HCT116 (cell line): ENCODE data around the gene SDE2. TPM values are rescaled to one million over a fixed set of nuclear protein-coding genes. Genes with fewer than 3 reads are reported as not detected.

ENCODE experiments used
- ATAC-seq: fragments of 200-7000 bp; cut with Tn5 transposase; 2 replicates; pipeline ENCODE4 v1.9.1; 2020; ENCODE audit warnings: mild to moderate bottlenecking, moderate library complexity
- BruUV-seq: library from RNA; stranded (reverse); fragments of 400-500 nt; replicated peaks from 2 replicates; lab custom pipeline; 2021; lab: Mats Ljungman, UMichigan
- CTCF ChIA-PET: fragments of 300-600 bp; sonication (Branson Sonifier 250); formaldehyde crosslinking; loops from one replicate; lab custom pipeline; 2021; ENCODE audit warnings: antibody characterized with exemption; lab: Charles Lee
- POLR2A ChIA-PET: fragments of 300-600, 350-600 bp; sonication (Branson Sonifier 250); formaldehyde crosslinking; loops from one replicate; lab custom pipeline; 2021; ENCODE audit warnings: antibody characterized with exemption; lab: Charles Lee
- RAD21 ChIA-PET, 2 experiments: fragments of 300-600 bp; sonication (Branson Sonifier 250); formaldehyde crosslinking; loops; one replicate each; lab custom pipeline; 2023; ENCODE audit warnings: low total read pairs in 2 of 2; ENCODE audit not compliant: uncharacterized antibody in 2 of 2, unreplicated experiment in 2 of 2, low non-redundant PET in 1 of 2; lab: Charles Lee
- DNase-seq: peaks from one replicate; pipeline ENCODE4 v3.0.0-alpha.2; 2010; ENCODE audit warnings: low read depth, low spot score
- H2AFZ ChIP-seq: fragments of 200-600 bp; shearing (Covaris generic), sonication (generic); 2 replicates; pipeline ENCODE4 v1.6.1; 2017; ENCODE audit warnings: low read depth, mixed run types, mixed read lengths, antibody characterized with exemption, low read length; ENCODE audit not compliant: poor library complexity, severe bottlenecking
- H3K27ac ChIP-seq: 2 replicates; pipeline ENCODE4 v1.5.1; 2012; ENCODE audit warnings: low read depth, low read length
- H3K27me3 ChIP-seq: fragments of 200-600 bp; sonication (generic); 2 replicates; pipeline ENCODE4 v1.6.1; 2016; ENCODE audit warnings: mixed run types, low read length, mixed read lengths; ENCODE audit not compliant: insufficient read depth
- H3K36me3 ChIP-seq, 2 experiments: fragments of 200-500 bp in 1 of 2; fragments of 200-600 bp in 1 of 2; sonication (Bioruptor generic) in 1 of 2; sonication (generic) in 1 of 2; 2 replicates each; pipeline versions ENCODE4 v1.5.1 to v1.6.1; 2014 to 2016; ENCODE audit warnings: low read length in 2 of 2, inconsistent platforms in 1 of 2, mixed read lengths in 1 of 2, mixed run types in 1 of 2; ENCODE audit not compliant: insufficient read depth in 2 of 2, control insufficient read depth in 1 of 2
- H3K4me1 ChIP-seq, 2 experiments: fragments of 200-600 bp in 1 of 2; sonication (generic) in 1 of 2; 2 replicates each; pipeline versions ENCODE4 v1.5.1 to v1.6.1; 2012 to 2017; ENCODE audit warnings: low read length in 2 of 2, inconsistent platforms in 1 of 2, mild to moderate bottlenecking in 1 of 2, mixed read lengths in 1 of 2, mixed run types in 1 of 2, moderate library complexity in 1 of 2; ENCODE audit not compliant: insufficient read depth in 2 of 2, control insufficient read depth in 1 of 2
- H3K4me2 ChIP-seq: fragments of 200-600 bp; sonication (generic); 2 replicates; pipeline ENCODE4 v1.6.1; 2017; ENCODE audit warnings: mixed run types, low read length, mixed read lengths
- H3K4me3 ChIP-seq, 2 experiments: fragments of 200-600 bp in 1 of 2; sonication (generic) in 1 of 2; replicated peaks in 1 of 2; 2 replicates each; pipeline ENCODE4 v1.5.1; 2011 to 2016; ENCODE audit warnings: low read length in 2 of 2, control low read depth in 1 of 2, low read depth in 1 of 2, mild to moderate bottlenecking in 1 of 2, mixed read lengths in 1 of 2, mixed run types in 1 of 2
- H3K79me2 ChIP-seq: fragments of 200-600 bp; sonication (generic); 2 replicates; pipeline ENCODE4 v1.6.1; 2017; ENCODE audit warnings: mild to moderate bottlenecking, mixed run types, low read length, moderate library complexity, mixed read lengths; ENCODE audit not compliant: insufficient read depth
- H3K9ac ChIP-seq: fragments of 200-600 bp; sonication (generic); 2 replicates; pipeline ENCODE4 v1.6.1; 2016; ENCODE audit warnings: low read length, mixed read lengths
- H3K9me2 ChIP-seq: fragments of 200-600 bp; sonication (generic), shearing (Covaris generic); 2 replicates; pipeline ENCODE4 v1.6.1; 2017; ENCODE audit warnings: mixed run types, mild to moderate bottlenecking, moderate library complexity; ENCODE audit not compliant: insufficient read depth
- H3K9me3 ChIP-seq, 2 experiments: fragments of 200-500 bp in 1 of 2; fragments of 200-600 bp in 1 of 2; sonication (Bioruptor generic) in 1 of 2; sonication (generic) in 1 of 2; 2 replicates each; pipeline ENCODE4 v1.6.1; 2014 to 2017; ENCODE audit warnings: low read length in 2 of 2, mixed read lengths in 2 of 2, inconsistent platforms in 1 of 2, low read depth in 1 of 2, mild to moderate bottlenecking in 1 of 2, mixed run types in 1 of 2, moderate library complexity in 1 of 2; ENCODE audit not compliant: control insufficient read depth in 1 of 2, insufficient read depth in 1 of 2
- H4K20me1 ChIP-seq: fragments of 200-600 bp; sonication (generic), shearing (Covaris generic); 2 replicates; pipeline ENCODE4 v1.6.1; 2017; ENCODE audit warnings: mixed run types, mild to moderate bottlenecking, moderate library complexity; ENCODE audit not compliant: insufficient read depth
- CBX3 ChIP-seq: IDR thresholded peaks from 2 replicates; pipeline ENCODE4 v1.6.1; 2012; ENCODE audit warnings: low read depth
- CEBPB ChIP-seq: IDR thresholded peaks from 2 replicates; pipeline ENCODE4 v1.6.1; 2012; ENCODE audit warnings: low read depth
- EGR1 ChIP-seq: IDR thresholded peaks from 2 replicates; pipeline ENCODE4 v1.6.1; 2012; ENCODE audit warnings: low read depth
- ELF1 ChIP-seq: IDR thresholded peaks from 2 replicates; pipeline ENCODE4 v1.6.1; 2012; ENCODE audit warnings: low read depth, borderline replicate concordance
- EZH2 ChIP-seq: fragments of 200-600 bp; sonication (generic); IDR thresholded peaks from 2 replicates; pipeline ENCODE4 v1.6.1; 2017; ENCODE audit warnings: antibody characterized with exemption, mixed run types
- EZH2phosphoT487 ChIP-seq: fragments of 200-600 bp; IDR thresholded peaks from 2 replicates; pipeline ENCODE4 v1.6.1; 2018; ENCODE audit warnings: antibody characterized with exemption, borderline replicate concordance
- FOSL1 ChIP-seq: IDR thresholded peaks from 2 replicates; pipeline ENCODE4 v1.6.1; 2012; ENCODE audit warnings: low read depth
- MAX ChIP-seq: IDR thresholded peaks from 2 replicates; pipeline ENCODE4 v1.6.1; 2012
- POLR2AphosphoS5 ChIP-seq: IDR thresholded peaks from 2 replicates; pipeline ENCODE4 v1.6.1; 2011; ENCODE audit warnings: mild to moderate bottlenecking, low read depth, low read length, moderate library complexity
- RAD21 ChIP-seq: IDR thresholded peaks from 2 replicates; pipeline ENCODE4 v1.6.1; 2012; ENCODE audit warnings: low read depth, mild to moderate bottlenecking
- REST ChIP-seq: IDR thresholded peaks from 2 replicates; pipeline ENCODE4 v1.6.1; 2012; ENCODE audit warnings: low read depth
- SRF ChIP-seq: IDR thresholded peaks from 2 replicates; pipeline ENCODE4 v1.6.1; 2012; ENCODE audit warnings: low read depth
- TCF7L2 ChIP-seq: IDR thresholded peaks from 2 replicates; pipeline ENCODE4 v1.7.0; 2011; ENCODE audit warnings: borderline replicate concordance, inconsistent platforms; ENCODE audit not compliant: insufficient read depth, insufficient read length; ENCODE audit errors: extremely low read depth
- YY1 ChIP-seq: IDR thresholded peaks from 2 replicates; pipeline ENCODE4 v1.6.1; 2011; ENCODE audit warnings: low read length, low read depth, moderate library complexity, mild to moderate bottlenecking; ENCODE audit not compliant: insufficient replicate concordance; ENCODE audit errors: extremely low read depth
- ZFX ChIP-seq: fragments of 450-650 bp; IDR thresholded peaks from 2 replicates; pipeline ENCODE4 v1.6.1; 2017
- ZNF274 ChIP-seq: fragments of 200-500 bp; sonication (Bioruptor generic); IDR thresholded peaks from 2 replicates; pipeline ENCODE4 v1.6.1; 2014; ENCODE audit warnings: mild to moderate bottlenecking, low read depth, low read length, inconsistent platforms
- intact Hi-C: fragments of 100-400 bp; cut with micrococcal nuclease; formaldehyde crosslinking; loops from 2 replicates; pipeline ENCODE4 v1.10.0; 2022
- total RNA-seq: library from RNA; stranded (reverse); gene quantifications from one replicate; pipeline ENCODE4 v1.2.1, GENCODE V29; 2021; ENCODE audit not compliant: unreplicated experiment
- TF ChIP-seq, protein P1 (sequence below): IDR thresholded peaks from 2 replicates; pipeline ENCODE4 v1.6.1; 2012

SDE2 gene
- total RNA-seq, 1 experiment from 2014 or later, result 22.5 TPM

DNA sequence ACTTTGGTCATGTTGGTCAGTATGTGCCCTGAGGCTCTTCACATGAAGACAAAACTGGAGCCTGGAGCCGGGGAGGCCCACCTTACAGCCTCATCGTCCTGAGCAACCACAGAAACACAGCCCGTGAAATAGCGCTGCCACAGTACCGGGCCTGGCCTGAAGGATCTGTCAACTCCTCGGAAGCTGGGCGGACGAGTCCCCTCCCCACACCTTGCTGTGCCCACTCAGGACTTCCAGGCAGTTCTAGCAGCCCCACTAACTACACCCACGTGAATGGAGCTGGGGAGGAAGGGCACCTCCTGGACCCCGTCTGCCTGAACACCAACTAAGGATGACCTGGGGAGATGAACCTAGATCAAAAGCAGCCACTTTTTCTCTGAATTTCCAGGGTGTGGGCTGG lies 24.7 kb downstream of the SDE2 start:
- Histone ChIP-seq H3K4me3 (no peak overlapping the region), H3K27ac (no peak overlapping the region), H3K36me3 (peaks cover 0 to 6% of the 10 kb centered on the region in 2 experiments; a peak in 1 of 4 replicates), H3K27me3 (no peaks in the 10 kb centered on the region), H3K4me1 (no peaks in the 10 kb centered on the region), H2AFZ (no peak overlapping the region), H3K9me2 (no peaks in the 10 kb centered on the region), H4K20me1 (no peaks in the 10 kb centered on the region), H3K4me2 (no peak overlapping the region), H3K9me3 (no peaks in the 10 kb centered on the region), H3K79me2 (no peaks in the 10 kb centered on the region), H3K9ac (no peak overlapping the region)
- TF ChIP-seq EGR1, result no peak
- TF ChIP-seq CEBPB, result no peak
- TF ChIP-seq SRF, result no peak
- no peak for TF ChIP-seq REST
- TF ChIP-seq, protein P1, sequence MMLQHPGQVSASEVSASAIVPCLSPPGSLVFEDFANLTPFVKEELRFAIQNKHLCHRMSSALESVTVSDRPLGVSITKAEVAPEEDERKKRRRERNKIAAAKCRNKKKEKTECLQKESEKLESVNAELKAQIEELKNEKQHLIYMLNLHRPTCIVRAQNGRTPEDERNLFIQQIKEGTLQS, result no peak
- no peak for TF ChIP-seq ZNF274
- TF ChIP-seq POLR2AphosphoS5, result no peak
- TF ChIP-seq YY1, result no peak
- TF ChIP-seq EZH2, result no peak
- no peak for TF ChIP-seq ELF1
- no peak for TF ChIP-seq TCF7L2
- TF ChIP-seq EZH2phosphoT487, result no peak
- no peak for TF ChIP-seq MAX
- TF ChIP-seq FOSL1, result no peak
- no peak for TF ChIP-seq ZFX
- TF ChIP-seq CBX3, result no peak
- TF ChIP-seq RAD21, result no peak
- ChIA-PET RAD21 (interaction anchor here in 1 of 2 experiments (1.5 kb wide), 1 partner anchor 500 kb away, joined by 4 read pairs; no protein-coding TSS in a partner anchor), POLR2A (no interaction called here), CTCF (interaction anchor here (1.9 kb wide), 1 partner anchor 499 kb away, joined by 8 read pairs; no protein-coding TSS in a partner anchor)
- BruUV-seq, result no TSS peak
- intact Hi-C loops, result loop anchor here (10.0 kb wide), 3 partner anchors 120 to 1460 kb away; no protein-coding TSS in a partner anchor
- DNase-seq, result no peak
- ATAC-seq, result no peak
